SK-N-SH (cell line): Measurements from ENCODE around the gene MKRN2. TPM values are rescaled to one million over a fixed set of nuclear protein-coding genes. Genes with fewer than 3 reads are reported as not detected.

Experiments used
- CTCF ChIA-PET: fragments of 300-600, 350-600 bp; formaldehyde crosslinking; extraction: SDS; loops from one replicate; lab custom pipeline; 2021; lab: Yijun Ruan, JAX
- POLR2A ChIA-PET: fragments of 350-600 bp; sonication (Branson Sonifier 250); formaldehyde crosslinking; extraction: SDS; loops from one replicate; lab custom pipeline; 2020; ENCODE audit warnings: antibody characterized with exemption, inconsistent platforms; lab: Yijun Ruan, JAX
- DNase-seq: peaks from one replicate; pipeline ENCODE4 v3.0.0; 2012
- H2AFZ ChIP-seq: fragments of 200-600 bp; sonication (generic); 2 replicates; pipeline ENCODE4 v1.8.1; 2016; ENCODE audit warnings: antibody characterized with exemption, mild to moderate bottlenecking, low read depth
- H3F3A ChIP-seq: fragments of 200-600 bp; sonication (generic); replicated peaks from 2 replicates; pipeline ENCODE3; 2016; ENCODE audit warnings: antibody characterized with exemption, mild to moderate bottlenecking; ENCODE audit not compliant: insufficient read depth
- H3K27ac ChIP-seq, 2 experiments: fragments of 200-500 bp in 1 of 2; fragments of 200-600 bp in 1 of 2; sonication (Bioruptor generic) in 1 of 2; sonication (generic), shearing (Covaris generic) in 1 of 2; 2 replicates each; pipeline versions ENCODE4 v1.5.1 to v1.6.1; 2014 to 2016; ENCODE audit warnings: low read depth in 2 of 2, inconsistent platforms in 1 of 2, low read length in 1 of 2, mild to moderate bottlenecking in 1 of 2, mixed read lengths in 1 of 2
- H3K27me3 ChIP-seq: fragments of 200-600 bp; sonication (generic), shearing (Covaris generic); 2 replicates; pipeline ENCODE4 v1.6.1; 2016; ENCODE audit warnings: mixed run types; ENCODE audit not compliant: insufficient read depth
- H3K36me3 ChIP-seq, 2 experiments: fragments of 200-500 bp in 1 of 2; fragments of 200-600 bp in 1 of 2; sonication (Bioruptor generic) in 1 of 2; sonication (generic) in 1 of 2; replicated peaks in 1 of 2; 2 replicates each; pipeline versions ENCODE3 to v1.5.1; 2014 to 2016; ENCODE audit warnings: low read length in 1 of 2, mild to moderate bottlenecking in 1 of 2; ENCODE audit not compliant: insufficient read depth in 2 of 2, control insufficient read depth in 1 of 2
- H3K4me1 ChIP-seq, 2 experiments: fragments of 200-500 bp in 1 of 2; fragments of 200-600 bp in 1 of 2; sonication (Bioruptor generic) in 1 of 2; sonication (generic), shearing (Covaris generic) in 1 of 2; 2 replicates each; pipeline versions ENCODE4 v1.5.1 to v1.6.1; 2014 to 2016; ENCODE audit warnings: low read depth in 1 of 2, low read length in 1 of 2, mixed run types in 1 of 2; ENCODE audit not compliant: insufficient read depth in 2 of 2, control insufficient read depth in 1 of 2
- H3K4me2 ChIP-seq: fragments of 200-600 bp; sonication (generic), shearing (Covaris generic); 2 replicates; pipeline ENCODE4 v1.6.1; 2017; ENCODE audit warnings: mixed run types
- H3K4me3 ChIP-seq, 2 experiments: fragments of 200-500 bp in 1 of 2; fragments of 200-600 bp in 1 of 2; sonication (Bioruptor generic) in 1 of 2; sonication (generic), shearing (Covaris generic) in 1 of 2; 2 replicates each; pipeline versions ENCODE4 v1.5.1 to v1.8.1; 2014 to 2016; ENCODE audit warnings: low read depth in 2 of 2, inconsistent platforms in 1 of 2, low read length in 1 of 2, mild to moderate bottlenecking in 1 of 2, mixed read lengths in 1 of 2, moderate library complexity in 1 of 2
- H3K79me2 ChIP-seq: fragments of 200-600 bp; sonication (generic); 2 replicates; pipeline ENCODE4 v1.8.1; 2017; ENCODE audit warnings: mild to moderate bottlenecking; ENCODE audit not compliant: insufficient read depth
- H3K9ac ChIP-seq: fragments of 200-600 bp; sonication (generic); 2 replicates; pipeline ENCODE4 v1.6.1; 2017; ENCODE audit warnings: mixed run types
- H3K9me2 ChIP-seq: fragments of 200-600 bp; sonication (generic); 2 replicates; pipeline ENCODE4 v1.6.1; 2017; ENCODE audit warnings: mixed run types
- H3K9me3 ChIP-seq: fragments of 200-600 bp; sonication (generic); 2 replicates; pipeline ENCODE4 v1.6.1; 2017; ENCODE audit warnings: mixed run types, mild to moderate bottlenecking, moderate library complexity
- H4K20me1 ChIP-seq: fragments of 200-600 bp; sonication (generic); 2 replicates; pipeline ENCODE4 v1.6.1; 2017; ENCODE audit warnings: mild to moderate bottlenecking, mixed run types; ENCODE audit not compliant: insufficient read depth
- ELF1 ChIP-seq: IDR thresholded peaks from 2 replicates; pipeline ENCODE4 v1.4.0; 2012
- FOSL2 ChIP-seq: IDR thresholded peaks from 2 replicates; pipeline ENCODE4 v1.4.0; 2012; ENCODE audit warnings: low read depth, mild to moderate bottlenecking, moderate library complexity, borderline replicate concordance
- FOXJ3 ChIP-seq: sonication (generic); formaldehyde crosslinking; IDR thresholded peaks from 2 replicates; pipeline ENCODE4 v1.5.1; 2020; ENCODE audit warnings: mild to moderate bottlenecking, missing genetic modification reagents
- FOXM1 ChIP-seq: IDR thresholded peaks from 2 replicates; pipeline ENCODE4 v1.4.0; 2012; ENCODE audit warnings: low read depth, mild to moderate bottlenecking
- GATA2 ChIP-seq: sonication (generic); formaldehyde crosslinking; IDR thresholded peaks from 2 replicates; pipeline ENCODE4 v1.5.0; 2020; ENCODE audit warnings: mild to moderate bottlenecking, missing genetic modification reagents
- MEF2A ChIP-seq: IDR thresholded peaks from 2 replicates; pipeline ENCODE4 v1.4.0; 2012; ENCODE audit warnings: low read depth, borderline replicate concordance
- MXI1 ChIP-seq: IDR thresholded peaks from 2 replicates; pipeline ENCODE4 v1.6.1; 2012; ENCODE audit warnings: mild to moderate bottlenecking, low read depth, low read length, improper control_type of control experiment
- NFIC ChIP-seq: IDR thresholded peaks from 2 replicates; pipeline ENCODE4 v1.4.0; 2012; ENCODE audit warnings: borderline replicate concordance
- POLR2AphosphoS5 ChIP-seq: IDR thresholded peaks from 2 replicates; pipeline ENCODE4 v1.6.1; 2012; ENCODE audit warnings: low read depth, low read length
- RAD21 ChIP-seq: IDR thresholded peaks from 2 replicates; pipeline ENCODE4 v1.6.1; 2012; ENCODE audit warnings: mild to moderate bottlenecking, low read length
- RFX5 ChIP-seq: IDR thresholded peaks from 2 replicates; pipeline ENCODE4 v1.6.1; 2012; ENCODE audit warnings: mild to moderate bottlenecking, improper control_type of control experiment, low read length
- RXRA ChIP-seq: IDR thresholded peaks from 2 replicates; pipeline ENCODE4 v1.4.0; 2012; ENCODE audit warnings: low read depth, mild to moderate bottlenecking, borderline replicate concordance
- SIN3A ChIP-seq: IDR thresholded peaks from 2 replicates; pipeline ENCODE4 v1.6.1; 2012; ENCODE audit warnings: low read depth, mild to moderate bottlenecking, low read length, moderate library complexity, borderline replicate concordance
- TAF1 ChIP-seq: IDR thresholded peaks from 2 replicates; pipeline ENCODE4 v1.6.1; 2012; ENCODE audit warnings: low read depth, mild to moderate bottlenecking, low read length, moderate library complexity, borderline replicate concordance
- TCF12 ChIP-seq: IDR thresholded peaks from 2 replicates; pipeline ENCODE4 v1.4.0; 2012
- TEAD4 ChIP-seq: IDR thresholded peaks from 2 replicates; pipeline ENCODE4 v1.4.0; 2012; ENCODE audit warnings: mild to moderate bottlenecking, borderline replicate concordance; ENCODE audit not compliant: insufficient read depth
- YY1 ChIP-seq: IDR thresholded peaks from 2 replicates; pipeline ENCODE4 v1.4.0; 2012; ENCODE audit warnings: low read depth, mild to moderate bottlenecking
- WGBS: methylation state at CpG from one replicate; pipeline ENCODE4 v1.1.6; 2017; ENCODE audit warnings: low lambda C conversion rate; 5-methylcytosine and 5-hydroxymethylcytosine counted together
- polyA plus RNA-seq, 3 experiments: library from polyadenylated mRNA; depleted of rRNA; stranded (reverse); fragments of >200 nt; gene quantifications; 2 replicates each; pipeline ENCODE4 v1.2.3, GENCODE V29; 2012
- TF ChIP-seq, protein P1 (sequence below): fragments of 150-350 bp; IDR thresholded peaks from 2 replicates; pipeline ENCODE4 v1.6.1; 2017; ENCODE audit warnings: antibody characterized with exemption, low read length, low read depth, borderline replicate concordance
- TF ChIP-seq, protein P2 (sequence below): IDR thresholded peaks from 2 replicates; pipeline ENCODE4 v1.4.0; 2012; ENCODE audit warnings: low read depth, borderline replicate concordance
- TF ChIP-seq, protein P3 (sequence below): IDR thresholded peaks from 2 replicates; pipeline ENCODE4; 2012
- TF ChIP-seq, protein P4 (sequence below): IDR thresholded peaks from 2 replicates; pipeline ENCODE4 v1.4.0; 2012; ENCODE audit warnings: low read depth, borderline replicate concordance
- TF ChIP-seq, protein P5 (sequence below): fragments of 150-350 bp; IDR thresholded peaks from 2 replicates; pipeline ENCODE4 v1.6.1; 2016; ENCODE audit warnings: mild to moderate bottlenecking, low read depth, low read length

Gene MKRN2
- polyA plus RNA-seq, 1 of the 3 experiments (the other 2 are of a cell fraction) = 29.8 TPM

DNA sequence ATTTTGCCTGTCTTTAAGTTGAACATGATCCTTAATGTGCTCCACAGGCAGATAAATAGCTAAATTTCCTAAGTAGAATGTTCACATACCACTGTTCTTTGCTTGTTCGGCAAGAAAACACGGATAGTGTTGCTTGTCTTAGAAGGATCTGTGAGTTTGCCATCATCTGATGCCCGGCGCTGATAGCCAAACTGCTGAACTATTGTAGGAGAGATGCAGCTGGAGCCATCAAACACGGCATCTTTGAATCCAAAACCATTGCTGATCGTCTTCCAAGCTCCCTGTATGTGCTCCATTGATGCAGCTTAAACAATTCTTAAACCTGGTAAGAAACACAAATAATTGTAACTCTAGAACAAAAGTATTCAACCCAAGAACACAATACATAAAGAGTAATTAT is 61.5 kb downstream of the MKRN2 start:
- TF ChIP-seq, protein P1, sequence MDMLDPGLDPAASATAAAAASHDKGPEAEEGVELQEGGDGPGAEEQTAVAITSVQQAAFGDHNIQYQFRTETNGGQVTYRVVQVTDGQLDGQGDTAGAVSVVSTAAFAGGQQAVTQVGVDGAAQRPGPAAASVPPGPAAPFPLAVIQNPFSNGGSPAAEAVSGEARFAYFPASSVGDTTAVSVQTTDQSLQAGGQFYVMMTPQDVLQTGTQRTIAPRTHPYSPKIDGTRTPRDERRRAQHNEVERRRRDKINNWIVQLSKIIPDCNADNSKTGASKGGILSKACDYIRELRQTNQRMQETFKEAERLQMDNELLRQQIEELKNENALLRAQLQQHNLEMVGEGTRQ = no peak
- no peak for TF ChIP-seq NFIC
- TF ChIP-seq ELF1 = no peak
- no peak for TF ChIP-seq POLR2AphosphoS5
- TF ChIP-seq, protein P2, sequence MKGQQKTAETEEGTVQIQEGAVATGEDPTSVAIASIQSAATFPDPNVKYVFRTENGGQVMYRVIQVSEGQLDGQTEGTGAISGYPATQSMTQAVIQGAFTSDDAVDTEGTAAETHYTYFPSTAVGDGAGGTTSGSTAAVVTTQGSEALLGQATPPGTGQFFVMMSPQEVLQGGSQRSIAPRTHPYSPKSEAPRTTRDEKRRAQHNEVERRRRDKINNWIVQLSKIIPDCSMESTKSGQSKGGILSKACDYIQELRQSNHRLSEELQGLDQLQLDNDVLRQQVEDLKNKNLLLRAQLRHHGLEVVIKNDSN = no peak
- TF ChIP-seq RAD21 = no peak
- no peak for TF ChIP-seq GATA2 (CRISPR knock-in tag)
- TF ChIP-seq, protein P3, sequence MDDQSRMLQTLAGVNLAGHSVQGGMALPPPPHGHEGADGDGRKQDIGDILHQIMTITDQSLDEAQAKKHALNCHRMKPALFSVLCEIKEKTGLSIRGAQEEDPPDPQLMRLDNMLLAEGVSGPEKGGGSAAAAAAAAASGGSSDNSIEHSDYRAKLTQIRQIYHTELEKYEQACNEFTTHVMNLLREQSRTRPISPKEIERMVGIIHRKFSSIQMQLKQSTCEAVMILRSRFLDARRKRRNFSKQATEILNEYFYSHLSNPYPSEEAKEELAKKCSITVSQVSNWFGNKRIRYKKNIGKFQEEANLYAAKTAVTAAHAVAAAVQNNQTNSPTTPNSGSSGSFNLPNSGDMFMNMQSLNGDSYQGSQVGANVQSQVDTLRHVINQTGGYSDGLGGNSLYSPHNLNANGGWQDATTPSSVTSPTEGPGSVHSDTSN = no peak
- TF ChIP-seq MEF2A = no peak
- no peak for TF ChIP-seq TAF1
- TF ChIP-seq FOSL2 = no peak
- no peak for TF ChIP-seq FOXJ3 (CRISPR knock-in tag)
- TF ChIP-seq TCF12 = no peak
- no peak for TF ChIP-seq SIN3A
- TF ChIP-seq TEAD4 = no peak
- no peak for TF ChIP-seq MXI1
- TF ChIP-seq RXRA = no peak
- no peak overlapping the region for H3K4me2 ChIP-seq
- peaks cover 40% of the 10 kb centered on the region for H4K20me1 ChIP-seq
- H3K27ac ChIP-seq = no peak overlapping the region
- no peak overlapping the region for H3K9ac ChIP-seq
- peaks cover 4% of the 10 kb centered on the region for H3F3A ChIP-seq
- H3K4me1 ChIP-seq = no peaks in the 10 kb centered on the region
- H3K36me3 ChIP-seq = peaks cover 18 to 27% of the 10 kb centered on the region in 2 experiments
- 100% methylated on average over 6 of the region's 6 CpGs for WGBS
- H3K9me3 ChIP-seq = no peaks in the 10 kb centered on the region
- no peak overlapping the region for H3K4me3 ChIP-seq
- POLR2A ChIA-PET = no interaction called here
- H2AFZ ChIP-seq = no peak overlapping the region
- no peak for DNase-seq
- no peaks in the 10 kb centered on the region for H3K27me3 ChIP-seq
- no peaks in the 10 kb centered on the region for H3K9me2 ChIP-seq
- CTCF ChIA-PET = no interaction called here
- H3K79me2 ChIP-seq = peaks cover 86% of the 10 kb centered on the region

DNA sequence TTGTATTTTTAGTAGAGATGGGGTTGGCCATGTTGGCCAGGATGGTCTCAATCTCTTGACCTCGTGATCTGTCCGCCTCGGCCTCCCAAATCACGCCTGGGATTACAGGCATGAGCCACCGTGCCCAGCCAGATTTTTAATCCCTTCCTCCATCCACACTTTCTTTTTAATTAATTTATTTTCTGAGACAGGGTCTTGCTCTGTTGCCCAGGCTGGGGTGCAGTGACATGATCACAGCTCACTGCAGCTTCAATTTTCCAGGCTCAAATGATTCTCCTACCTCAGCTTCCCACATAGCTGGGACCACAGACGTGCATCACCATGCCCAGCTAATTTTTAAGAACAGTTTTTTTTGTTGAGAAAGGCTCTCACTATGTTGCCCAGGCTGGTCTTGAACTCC is 63.4 kb downstream of the MKRN2 start:
- POLR2A ChIA-PET = no interaction called here
- H3K36me3 ChIP-seq = peaks cover 13 to 21% of the 10 kb centered on the region in 2 experiments
- peaks cover 49% of the 10 kb centered on the region for H4K20me1 ChIP-seq
- H3K9me3 ChIP-seq = no peaks in the 10 kb centered on the region
- no peaks in the 10 kb centered on the region for H3K27me3 ChIP-seq
- H3K4me1 ChIP-seq = no peaks in the 10 kb centered on the region
- H2AFZ ChIP-seq = no peak overlapping the region
- H3F3A ChIP-seq = peaks cover 4% of the 10 kb centered on the region
- no peaks in the 10 kb centered on the region for H3K9me2 ChIP-seq
- DNase-seq = no peak
- CTCF ChIA-PET = interaction anchor here (1.0 kb wide), 1 partner anchor 8 kb away, joined by 3 read pairs; no protein-coding TSS in a partner anchor
- no peak overlapping the region for H3K9ac ChIP-seq
- H3K27ac ChIP-seq = no peak overlapping the region
- no peak overlapping the region for H3K4me2 ChIP-seq
- peaks cover 93% of the 10 kb centered on the region for H3K79me2 ChIP-seq
- no peak overlapping the region for H3K4me3 ChIP-seq
- 98% methylated on average over 6 of the region's 6 CpGs for WGBS
- TF ChIP-seq RFX5 (no peak), YY1 (no peak), TCF12 (no peak), TAF1 (no peak), FOXM1 (no peak), RAD21 (no peak)
- TF ChIP-seq, protein P3 = no peak
- TF ChIP-seq, protein P4, sequence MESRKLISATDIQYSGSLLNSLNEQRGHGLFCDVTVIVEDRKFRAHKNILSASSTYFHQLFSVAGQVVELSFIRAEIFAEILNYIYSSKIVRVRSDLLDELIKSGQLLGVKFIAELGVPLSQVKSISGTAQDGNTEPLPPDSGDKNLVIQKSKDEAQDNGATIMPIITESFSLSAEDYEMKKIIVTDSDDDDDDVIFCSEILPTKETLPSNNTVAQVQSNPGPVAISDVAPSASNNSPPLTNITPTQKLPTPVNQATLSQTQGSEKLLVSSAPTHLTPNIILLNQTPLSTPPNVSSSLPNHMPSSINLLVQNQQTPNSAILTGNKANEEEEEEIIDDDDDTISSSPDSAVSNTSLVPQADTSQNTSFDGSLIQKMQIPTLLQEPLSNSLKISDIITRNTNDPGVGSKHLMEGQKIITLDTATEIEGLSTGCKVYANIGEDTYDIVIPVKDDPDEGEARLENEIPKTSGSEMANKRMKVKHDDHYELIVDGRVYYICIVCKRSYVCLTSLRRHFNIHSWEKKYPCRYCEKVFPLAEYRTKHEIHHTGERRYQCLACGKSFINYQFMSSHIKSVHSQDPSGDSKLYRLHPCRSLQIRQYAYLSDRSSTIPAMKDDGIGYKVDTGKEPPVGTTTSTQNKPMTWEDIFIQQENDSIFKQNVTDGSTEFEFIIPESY = no peak
- TF ChIP-seq, protein P5, sequence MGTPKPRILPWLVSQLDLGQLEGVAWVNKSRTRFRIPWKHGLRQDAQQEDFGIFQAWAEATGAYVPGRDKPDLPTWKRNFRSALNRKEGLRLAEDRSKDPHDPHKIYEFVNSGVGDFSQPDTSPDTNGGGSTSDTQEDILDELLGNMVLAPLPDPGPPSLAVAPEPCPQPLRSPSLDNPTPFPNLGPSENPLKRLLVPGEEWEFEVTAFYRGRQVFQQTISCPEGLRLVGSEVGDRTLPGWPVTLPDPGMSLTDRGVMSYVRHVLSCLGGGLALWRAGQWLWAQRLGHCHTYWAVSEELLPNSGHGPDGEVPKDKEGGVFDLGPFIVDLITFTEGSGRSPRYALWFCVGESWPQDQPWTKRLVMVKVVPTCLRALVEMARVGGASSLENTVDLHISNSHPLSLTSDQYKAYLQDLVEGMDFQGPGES = no peak
